NCI-H2081 treated with DMSO at 0.1 percent for 48 hours (cell line): Measurements from ENCODE around the gene XYLT1.

Source experiments
- DNase-seq: peaks from one replicate; lab custom pipeline; 2025; lab: John Stamatoyannopoulos, UW

The XYLT1 gene

GRCh38 chr16:17403156-17403809 is 67.5 kb downstream of the XYLT1 start:
- no peak for DNase-seq

- DNase-seq, result no peak
Measured at GRCh38 chr16:17397499-17397891, 73.3 kb downstream of the XYLT1 start.

GRCh38 chr16:17396762-17397498 is 73.8 kb downstream of the XYLT1 start:
- no peak for DNase-seq

GRCh38 chr16:17395849-17396480 is 74.8 kb downstream of the XYLT1 start:
- DNase-seq, result no peak

- DNase-seq, result no peak
Measured at GRCh38 chr16:17392857-17393692, 77.7 kb downstream of the XYLT1 start.

- DNase-seq, result no peak
Measured at GRCh38 chr16:17392127-17392856, 78.5 kb downstream of the XYLT1 start.

GRCh38 chr16:17391715-17392114 is 79.0 kb downstream of the XYLT1 start:
- DNase-seq, result no peak

GRCh38 chr16:17389384-17389783 is 81.4 kb downstream of the XYLT1 start:
- DNase-seq, result no peak

GRCh38 chr16:17387256-17387655 is 83.5 kb downstream of the XYLT1 start:
- no peak for DNase-seq

- no peak for DNase-seq
Measured at GRCh38 chr16:17386229-17386628, 84.5 kb downstream of the XYLT1 start.

- no peak for DNase-seq
Measured at GRCh38 chr16:17384471-17384870, 86.3 kb downstream of the XYLT1 start.

- no peak for DNase-seq
Measured at GRCh38 chr16:17382949-17383863, 87.6 kb downstream of the XYLT1 start.

- DNase-seq, result no peak
Measured at GRCh38 chr16:17382514-17382913, 88.2 kb downstream of the XYLT1 start.

- no peak for DNase-seq
Measured at GRCh38 chr16:17381784-17382183, 89.0 kb downstream of the XYLT1 start.

GRCh38 chr16:17380613-17381012 is 90.1 kb downstream of the XYLT1 start:
- no peak for DNase-seq

- DNase-seq, result no peak
Measured at GRCh38 chr16:17379121-17379571, 91.6 kb downstream of the XYLT1 start.

GRCh38 chr16:17377360-17378324 is 93.1 kb downstream of the XYLT1 start:
- DNase-seq, result no peak

- no peak for DNase-seq
Measured at GRCh38 chr16:17375461-17376304, 95.1 kb downstream of the XYLT1 start.
